Fibroblast of the conjunctiva (primary cell): ENCODE data around the gene CLPSL1.

ENCODE experiments used
- DNase-seq: peaks from one replicate; pipeline ENCODE4 v3.0.0-alpha.2; 2010; ENCODE audit warnings: low read depth

CLPSL1 gene

GRCh38 chr6:35759426-35759825, 21.4 kb upstream of the CLPSL1 start:
- DNase-seq: no peak

GRCh38 chr6:35765739-35766138, 15.1 kb upstream of the CLPSL1 start:
- no peak for DNase-seq

- DNase-seq: no peak
Measured at GRCh38 chr6:35769211-35769610, 11.6 kb upstream of the CLPSL1 start.

GRCh38 chr6:35771343-35771627, 9.5 kb upstream of the CLPSL1 start:
- no peak for DNase-seq

- DNase-seq: no peak
Measured at GRCh38 chr6:35774116-35774794, 6.6 kb upstream of the CLPSL1 start.

DNA sequence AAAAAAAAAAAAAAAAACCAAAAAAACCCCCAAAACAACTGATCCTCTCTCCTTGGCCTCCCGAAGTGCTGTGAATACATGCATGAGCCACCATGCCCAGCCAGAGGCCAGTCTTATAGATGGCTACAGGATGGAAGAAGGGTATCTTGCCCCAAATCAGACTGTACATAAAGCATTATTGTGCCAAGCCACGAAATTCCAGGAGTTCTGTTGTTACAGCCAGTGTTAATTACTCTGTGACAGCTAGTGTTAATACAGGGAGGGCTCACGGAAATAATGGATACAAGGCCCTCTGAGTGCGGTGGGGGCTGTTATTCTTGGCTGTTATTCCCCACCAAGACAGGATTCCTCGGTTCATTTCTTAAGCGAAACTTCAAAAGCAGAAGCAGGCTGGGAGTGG, 5.8 kb upstream of the CLPSL1 start:
- DNase-seq: no peak

DNA sequence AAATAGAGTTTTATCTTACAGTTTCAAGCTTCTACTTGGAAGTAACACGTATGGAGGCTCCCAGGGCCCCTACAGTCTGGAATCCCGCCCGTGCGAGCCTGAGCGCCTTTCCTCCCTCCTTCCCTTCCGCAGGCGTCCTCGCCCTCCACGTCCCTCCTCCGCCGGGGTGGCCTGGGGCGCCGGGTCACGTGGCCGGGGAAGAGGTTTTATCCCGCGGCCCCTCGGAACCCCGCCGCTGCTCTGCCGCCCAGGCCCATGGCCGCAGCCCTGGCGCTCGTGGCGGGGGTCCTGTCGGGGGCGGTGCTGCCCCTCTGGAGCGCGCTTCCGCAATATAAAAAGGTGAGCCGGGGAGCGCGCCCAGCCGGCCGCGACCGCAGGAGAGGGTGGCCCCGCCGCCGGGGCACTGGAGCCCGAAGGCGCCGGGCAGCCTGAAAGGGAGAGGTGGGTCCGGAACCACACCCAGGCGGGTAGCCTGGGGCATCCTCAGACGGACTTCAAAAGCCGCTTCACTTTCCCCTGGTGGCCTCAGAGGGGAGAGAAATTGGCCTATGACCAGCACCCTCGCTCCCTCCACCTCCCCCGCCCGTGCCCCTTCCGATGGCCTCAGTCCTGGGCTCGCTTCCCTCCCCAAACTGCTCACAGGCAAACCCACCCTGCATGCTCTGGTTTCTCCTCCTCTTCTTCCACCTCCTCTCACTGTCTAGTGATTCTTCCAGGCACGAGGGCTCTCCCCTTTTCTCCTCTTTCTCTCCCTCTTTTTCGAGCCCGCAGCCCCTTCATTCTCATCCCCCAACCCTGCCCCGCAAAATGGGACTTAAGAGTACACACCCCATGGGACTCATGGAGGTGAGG, 4.2 kb upstream of the CLPSL1 start, which contains the start of gene CLPSL2:
TSS of gene CLPSL2 (plus strand) at position 235 of the 852 bp plus-strand sequence. CDS start at position 256, 21 bp downstream.
- DNase-seq: no peak

DNA sequence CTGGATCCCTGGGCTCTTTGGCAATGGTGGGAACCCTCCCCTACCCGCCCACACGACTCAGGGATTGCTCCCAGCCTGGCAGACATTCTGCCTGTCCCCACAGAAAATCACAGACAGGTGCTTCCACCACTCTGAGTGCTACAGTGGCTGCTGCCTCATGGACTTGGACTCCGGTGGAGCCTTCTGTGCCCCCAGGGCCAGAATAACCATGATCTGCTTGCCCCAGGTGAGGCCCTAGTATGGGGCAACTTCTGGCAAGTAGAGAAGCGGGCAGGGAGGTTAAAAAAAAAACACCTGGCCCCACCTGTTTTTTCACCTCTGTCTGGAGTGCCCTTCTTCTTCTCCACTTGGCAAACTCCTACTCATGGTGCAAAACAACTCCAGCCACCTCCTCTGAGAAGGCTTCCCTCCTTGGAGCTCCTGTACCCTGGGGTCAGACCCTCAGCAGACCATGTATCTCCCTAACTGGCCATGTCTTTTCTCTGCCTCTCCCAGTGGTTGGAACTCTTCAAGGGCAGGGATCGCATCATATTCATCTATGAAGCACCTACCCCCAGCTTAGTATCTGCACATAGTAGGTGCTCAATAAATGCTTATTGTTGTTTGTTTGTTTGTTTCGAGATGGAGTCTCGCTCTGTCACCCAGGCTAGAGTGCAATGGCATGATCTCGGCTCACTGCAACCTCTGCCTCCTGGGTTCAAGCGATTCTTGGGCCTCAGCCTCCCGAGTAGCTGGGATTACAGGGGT, 3.3 kb upstream of the CLPSL1 start:
- DNase-seq: no peak

DNA sequence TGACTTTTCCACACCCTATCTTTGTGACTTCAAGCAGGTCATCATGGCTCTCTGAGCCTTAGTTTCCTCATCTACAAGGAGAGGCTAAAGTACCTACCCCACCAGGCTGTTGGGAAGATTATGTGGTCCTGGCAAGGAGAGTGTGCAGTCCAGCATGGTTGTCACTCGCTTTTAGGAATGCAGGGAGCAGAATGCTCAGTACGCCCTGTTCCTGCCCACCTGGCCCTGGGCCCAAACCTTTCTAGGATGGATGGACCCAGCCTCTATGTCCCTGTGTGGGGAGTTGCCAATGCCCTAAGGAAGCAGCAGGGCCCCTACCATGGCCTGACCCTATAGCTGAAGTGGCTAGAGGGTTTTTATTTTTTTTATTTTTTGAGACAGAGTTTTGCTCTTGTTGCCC, 2.4 kb upstream of the CLPSL1 start:
- DNase-seq: no peak

DNA sequence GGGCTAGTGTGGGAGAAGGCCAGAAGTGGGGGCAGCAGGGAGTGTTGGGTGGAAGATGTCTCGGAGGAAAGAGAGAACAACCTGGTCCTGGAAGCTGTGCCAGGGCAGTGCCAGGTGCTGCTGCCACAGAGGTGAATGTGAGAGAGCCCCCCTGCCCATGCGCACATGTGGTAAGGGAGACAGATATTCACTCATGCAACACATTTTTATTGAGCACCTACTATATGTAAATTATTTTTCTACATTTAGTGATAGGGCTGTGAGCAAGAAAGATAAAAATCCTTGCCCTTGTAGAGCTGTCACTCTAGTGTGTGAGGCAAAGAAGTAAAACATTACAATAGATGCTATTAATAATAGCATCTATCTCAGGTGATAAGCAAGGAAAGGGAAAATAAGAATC, 471 bp downstream of the CLPSL1 start:
- no peak for DNase-seq

GRCh38 chr6:35782424-35782823, 1.6 kb downstream of the CLPSL1 start:
- no peak for DNase-seq

GRCh38 chr6:35784200-35784599, 3.4 kb downstream of the CLPSL1 start:
- no peak for DNase-seq

GRCh38 chr6:35786272-35786671, 5.5 kb downstream of the CLPSL1 start:
- DNase-seq: no peak

DNA sequence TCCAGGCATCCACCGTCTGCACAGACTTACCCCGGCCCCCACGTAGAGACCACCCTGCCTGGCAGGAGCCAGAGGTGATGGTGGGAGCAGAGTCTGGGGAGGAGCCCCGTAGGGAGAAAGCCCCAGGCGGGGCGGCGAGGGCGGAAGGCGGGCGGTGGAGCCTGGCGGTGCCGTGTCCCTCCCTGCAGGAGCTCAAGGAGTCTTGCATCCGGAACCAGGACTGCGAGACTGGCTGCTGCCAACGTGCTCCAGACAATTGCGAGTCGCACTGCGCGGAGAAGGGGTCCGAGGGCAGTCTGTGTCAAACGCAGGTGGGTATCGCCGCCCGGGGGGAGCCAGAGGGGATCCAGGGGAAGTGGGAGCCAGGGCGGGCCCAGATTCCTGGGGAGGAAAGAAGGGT, 6.0 kb downstream of the CLPSL1 start:
- DNase-seq: no peak

DNA sequence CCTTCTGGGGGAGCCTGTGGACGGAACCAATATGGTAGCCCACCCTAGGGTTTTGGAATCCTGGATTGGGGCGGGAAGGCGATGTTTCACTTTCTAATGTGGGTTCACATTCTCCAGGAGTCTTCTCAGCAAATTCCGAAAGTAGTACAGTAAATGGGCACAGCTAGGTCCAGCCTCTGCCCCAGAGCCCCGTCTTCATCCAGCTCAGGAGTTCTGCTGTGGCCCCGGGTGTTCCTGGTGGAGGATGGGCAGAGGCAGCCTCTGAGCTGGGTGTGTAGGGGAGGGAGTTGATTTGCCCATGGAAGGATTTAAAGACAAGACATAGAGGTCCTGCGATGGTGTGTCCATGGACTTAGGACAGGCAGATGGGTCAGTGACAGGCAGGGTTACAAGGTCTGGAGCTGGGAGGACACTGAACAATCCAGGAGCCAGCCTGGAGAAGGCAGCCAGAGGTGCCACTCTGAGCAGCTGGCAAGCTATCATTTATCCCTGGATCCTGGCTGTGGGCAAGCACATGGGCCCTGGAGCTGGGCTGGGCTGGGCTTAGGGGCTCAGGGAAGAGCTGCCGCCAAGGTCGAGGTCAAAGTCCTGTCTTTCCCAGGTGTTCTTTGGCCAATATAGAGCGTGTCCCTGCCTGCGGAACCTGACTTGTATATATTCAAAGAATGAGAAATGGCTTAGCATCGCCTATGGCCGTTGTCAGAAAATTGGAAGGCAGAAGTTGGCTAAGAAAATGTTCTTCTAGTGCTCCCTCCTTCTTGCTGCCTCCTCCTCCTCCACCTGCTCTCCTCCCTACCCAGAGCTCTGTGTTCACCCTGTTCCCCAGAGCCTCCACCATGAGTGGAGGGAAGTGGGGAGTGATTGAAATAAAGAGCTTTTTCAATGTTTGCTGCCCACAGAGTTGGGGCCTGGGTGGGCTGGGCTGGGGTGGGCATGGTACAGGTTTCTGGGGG, 6.7 kb downstream of the CLPSL1 start:
- no peak for DNase-seq

DNA sequence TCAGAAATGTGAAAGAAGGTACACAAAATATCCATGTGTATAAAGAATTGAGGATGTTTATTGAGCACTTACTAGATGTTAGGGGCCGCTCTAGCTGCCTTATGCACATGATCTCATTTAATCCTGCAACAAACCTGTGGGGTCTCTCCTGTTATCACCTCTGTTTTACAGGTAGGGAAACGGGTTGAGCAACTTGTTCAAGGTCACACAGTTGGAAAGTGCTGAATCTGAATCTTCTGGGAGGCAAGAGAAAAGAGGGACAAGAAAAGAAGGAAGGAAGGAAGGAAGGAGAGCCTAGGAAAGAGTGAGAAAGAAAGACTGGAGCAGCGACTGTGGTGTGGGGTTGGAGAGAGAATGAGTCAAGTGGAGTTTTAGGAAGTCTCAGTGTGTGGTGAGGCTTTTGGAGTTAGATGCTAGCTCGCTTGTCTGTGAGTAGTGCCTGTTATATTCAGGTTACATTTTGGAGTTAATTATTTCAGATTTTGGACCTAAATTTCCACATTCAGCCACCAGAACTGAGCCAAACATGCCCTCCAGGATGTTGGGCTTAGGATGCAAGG, 7.7 kb downstream of the CLPSL1 start:
- DNase-seq: no peak

DNA sequence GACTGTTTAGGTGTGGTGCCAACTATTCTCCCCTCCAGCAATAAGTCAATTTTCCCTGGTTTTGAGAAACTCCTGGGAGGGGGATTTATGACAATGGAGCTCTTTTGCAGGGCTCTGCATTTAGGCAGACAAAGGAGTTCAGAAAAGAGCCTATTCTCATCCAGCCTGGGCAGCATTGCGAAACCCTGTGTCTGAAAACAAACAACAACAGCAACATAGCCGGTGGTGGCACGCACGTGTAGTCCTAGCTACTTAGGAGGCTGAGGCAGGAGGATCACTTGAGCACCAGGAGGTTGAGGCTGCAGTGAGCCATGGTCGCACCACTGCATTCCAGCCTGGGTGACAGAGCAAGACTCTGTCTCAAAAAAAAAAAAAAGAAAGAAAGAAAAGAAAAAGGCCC, 9.9 kb downstream of the CLPSL1 start:
- DNase-seq: no peak

DNA sequence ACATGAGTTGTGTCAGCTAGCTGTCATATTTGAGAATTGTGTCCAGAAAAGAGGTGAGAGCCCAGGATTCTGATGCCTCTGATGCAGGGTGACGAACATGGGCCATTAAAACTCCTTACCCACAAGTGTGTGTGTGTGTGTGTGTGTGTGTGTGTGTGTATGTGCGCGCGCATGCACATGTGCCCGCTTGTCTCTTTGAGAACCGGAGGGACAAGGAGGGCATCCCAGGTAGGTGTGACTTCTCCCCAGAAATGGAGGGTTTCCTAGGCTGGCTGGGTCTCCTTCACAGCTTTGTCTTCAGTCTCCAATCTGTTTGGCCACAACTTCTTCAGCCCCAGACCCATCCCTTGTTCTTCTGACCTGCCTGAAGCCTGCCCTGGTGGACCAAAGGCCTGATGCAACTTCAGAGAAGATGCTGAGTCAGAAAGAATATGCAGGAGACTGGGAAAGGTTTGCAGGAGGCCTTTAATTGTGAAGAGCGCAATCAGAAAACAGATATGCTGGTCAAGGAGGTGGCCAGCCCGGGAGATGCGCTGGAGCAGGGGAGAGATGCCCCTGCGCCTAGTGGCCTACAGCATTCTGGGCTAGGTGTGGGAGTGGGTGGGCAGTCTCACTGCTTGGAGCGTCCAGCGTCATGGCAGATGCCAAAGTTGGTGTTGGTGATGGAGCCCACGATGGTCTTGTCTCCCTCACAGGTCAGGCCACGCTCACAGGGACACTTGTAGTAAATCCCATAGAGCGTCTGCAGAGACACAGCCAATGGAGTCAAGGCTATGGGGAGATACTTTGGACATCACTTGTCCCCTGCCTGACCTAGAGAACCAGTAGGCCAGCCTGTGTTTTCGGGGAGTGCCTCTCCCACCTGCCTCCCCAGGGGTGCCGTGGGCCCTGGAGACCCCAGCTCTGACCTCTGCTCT, 14.0 kb downstream of the CLPSL1 start:
- no peak for DNase-seq

DNA sequence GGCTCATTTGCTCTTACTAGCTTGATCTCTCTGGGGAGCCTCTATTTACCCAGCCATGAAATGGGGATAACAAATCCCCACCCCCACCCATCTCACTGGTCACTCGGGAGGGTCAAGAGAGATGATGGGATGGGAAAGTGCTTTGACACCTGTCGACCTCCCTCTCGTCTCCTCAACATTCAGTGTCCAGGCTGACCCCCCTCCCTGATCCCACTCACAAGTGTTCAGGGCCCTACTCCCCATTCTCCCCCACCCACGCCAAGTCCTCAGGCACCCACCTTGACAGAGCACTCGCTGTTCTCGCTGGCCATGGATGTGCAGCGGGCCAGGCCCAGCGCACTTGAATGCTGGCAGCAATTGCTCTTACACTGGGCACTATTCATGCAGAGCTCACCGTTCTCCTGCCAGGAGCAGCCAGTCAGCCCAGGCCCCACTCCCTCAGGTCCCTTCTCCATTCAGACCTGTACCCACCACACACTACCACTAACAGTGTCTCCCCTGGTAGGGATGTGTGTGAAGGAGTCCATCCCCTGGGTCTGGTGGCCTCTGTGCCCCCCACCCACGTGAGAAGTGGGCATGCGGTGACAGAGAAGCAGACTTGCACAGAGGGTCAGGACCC, 14.7 kb downstream of the CLPSL1 start:
- DNase-seq: no peak

DNA sequence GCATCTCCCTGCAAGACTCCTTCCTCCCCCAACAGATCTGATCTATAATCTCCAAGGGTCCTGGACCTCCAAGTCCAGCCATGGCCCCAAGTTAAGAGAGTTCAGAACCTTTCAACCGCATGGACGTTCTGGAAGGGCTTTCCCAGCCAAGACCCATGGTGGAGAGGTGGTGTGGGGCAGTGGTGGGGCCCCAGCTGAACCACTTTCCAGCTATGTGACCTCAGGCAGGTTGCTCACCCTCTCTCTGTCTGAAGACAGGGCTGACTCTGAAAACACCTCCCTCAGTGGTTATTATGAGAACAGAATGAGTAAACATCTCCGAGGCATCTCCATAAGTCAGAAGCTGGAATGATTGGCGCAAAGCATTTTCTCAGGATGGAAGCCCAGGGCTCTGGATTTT, 15.4 kb downstream of the CLPSL1 start:
- no peak for DNase-seq
